ENCODE data around the gene FBXO40. TPM values are rescaled to one million over a fixed set of nuclear protein-coding genes. Genes with fewer than 3 reads are reported as not detected.

FBXO40 gene
- total RNA-seq, 1 experiment from 2014 or later: not detected

GRCh38 chr3:121545574-121546455 lies 47.4 kb upstream of the FBXO40 start, which contains the start of gene POLQ:
POLQ (minus strand) TSS chr3:121545988; CDS start chr3:121545877, 111 bp downstream.
- Histone ChIP-seq H3K27ac (peak within 1 kb of the TSS; percentile 24; the same call in 1 of the 2 replicates), H2AFZ (peak within 1 kb of the TSS; percentile 99), H3F3A (ENCODE audit: insufficient read depth, low read depth) (no peaks in the 10 kb centered on the region), H3K27me3 (ENCODE audit: insufficient read depth, low read depth) (no peaks in the 10 kb centered on the region), H3K4me1 (replicated peaks; ENCODE audit: insufficient read depth) (peaks cover 8% of the 10 kb centered on the region; the same call in 1 of the 2 replicates), H3K9me2 (ENCODE audit: insufficient read depth) (no peaks in the 10 kb centered on the region), H4K20me1 (ENCODE audit: insufficient read depth) (no peaks in the 10 kb centered on the region), H3K9me3 (ENCODE audit: insufficient read depth, low read depth) (no peaks in the 10 kb centered on the region), H3K4me2 (peak within 1 kb of the TSS; percentile 97), H3K4me3 (peak within 1 kb of the TSS; percentile 62), H3K79me2 (ENCODE audit: low read depth) (peaks cover 23% of the 10 kb centered on the region), H3K36me3 (ENCODE audit: low read depth) (no peaks in the 10 kb centered on the region)
- CTCF ChIA-PET: interaction anchor here (0.5 to 0.9 kb wide), 4 partner anchors 204 to 838 kb away, joined by 3 to 8 read pairs (median 4); partner anchors contain the start of genes FAM162A and GOLGB1
- TSS peak; percentile 72 for BruUV-seq (replicated peaks)
- intact Hi-C loops (cut with micrococcal nuclease; ENCODE audit: unreplicated experiment): loop anchor here (1.0 to 10.0 kb wide), 9 partner anchors 449 to 1719 kb away; partner anchors contain the start of genes FAM162A, MIX23, PARP14 and SEMA5B
- TF ChIP-seq EZH2 (IDR thresholded peaks at IDR 0.05; ENCODE audit: low read depth): no peak
- TF ChIP-seq CTCF (conservative IDR thresholded peaks at IDR 0.05): no peak
- POLR2A ChIA-PET (ENCODE audit: unreplicated experiment): interaction anchor here (0.7 kb wide), 1 partner anchor 464 kb away, joined by 6 read pairs; no protein-coding TSS in a partner anchor
- peak; percentile 85 to 88 for DNase-seq

- H3K9me2 ChIP-seq (ENCODE audit: insufficient read depth): no peaks in the 10 kb centered on the region
- H3K79me2 ChIP-seq (ENCODE audit: low read depth): no peaks in the 10 kb centered on the region
- H4K20me1 ChIP-seq (ENCODE audit: insufficient read depth): no peaks in the 10 kb centered on the region
- no peak for DNase-seq
- H3K4me2 ChIP-seq: no peak overlapping the region
- intact Hi-C loops (cut with micrococcal nuclease; ENCODE audit: unreplicated experiment): no loop called here
- no peak overlapping the region for H3K4me3 ChIP-seq
- H3K9me3 ChIP-seq (ENCODE audit: insufficient read depth, low read depth): no peaks in the 10 kb centered on the region
- H3F3A ChIP-seq (ENCODE audit: insufficient read depth, low read depth): no peaks in the 10 kb centered on the region
- POLR2A ChIA-PET (ENCODE audit: unreplicated experiment): no interaction called here
- H2AFZ ChIP-seq: no peak overlapping the region
- TF ChIP-seq CTCF (conservative IDR thresholded peaks at IDR 0.05): no peak
- no peak for TF ChIP-seq EZH2 (IDR thresholded peaks at IDR 0.05; ENCODE audit: low read depth)
- no peak overlapping the region for H3K27ac ChIP-seq
- H3K27me3 ChIP-seq (ENCODE audit: insufficient read depth, low read depth): no peaks in the 10 kb centered on the region
- H3K4me1 ChIP-seq (replicated peaks; ENCODE audit: insufficient read depth): no peaks in the 10 kb centered on the region
- H3K36me3 ChIP-seq (ENCODE audit: low read depth): no peaks in the 10 kb centered on the region
- CTCF ChIA-PET: no interaction called here
- BruUV-seq (replicated peaks): no TSS peak
Measured at GRCh38 chr3:121552379-121552778, 40.8 kb upstream of the FBXO40 start.

- H3K9me3 ChIP-seq (ENCODE audit: insufficient read depth, low read depth): no peaks in the 10 kb centered on the region
- no peaks in the 10 kb centered on the region for H3K4me1 ChIP-seq (replicated peaks; ENCODE audit: insufficient read depth)
- no peak overlapping the region for H3K4me2 ChIP-seq
- no peaks in the 10 kb centered on the region for H3K27me3 ChIP-seq (ENCODE audit: insufficient read depth, low read depth)
- BruUV-seq (replicated peaks): no TSS peak
- intact Hi-C loops (cut with micrococcal nuclease; ENCODE audit: unreplicated experiment): no loop called here
- H3F3A ChIP-seq (ENCODE audit: insufficient read depth, low read depth): no peaks in the 10 kb centered on the region
- H3K79me2 ChIP-seq (ENCODE audit: low read depth): no peaks in the 10 kb centered on the region
- H3K36me3 ChIP-seq (ENCODE audit: low read depth): no peaks in the 10 kb centered on the region
- no peak for TF ChIP-seq EZH2 (IDR thresholded peaks at IDR 0.05; ENCODE audit: low read depth)
- no peak for DNase-seq
- no peak overlapping the region for H3K4me3 ChIP-seq
- POLR2A ChIA-PET (ENCODE audit: unreplicated experiment): no interaction called here
- no peaks in the 10 kb centered on the region for H4K20me1 ChIP-seq (ENCODE audit: insufficient read depth)
- no peak overlapping the region for H3K27ac ChIP-seq
- CTCF ChIA-PET: no interaction called here
- H3K9me2 ChIP-seq (ENCODE audit: insufficient read depth): no peaks in the 10 kb centered on the region
- no peak overlapping the region for H2AFZ ChIP-seq
Measured at GRCh38 chr3:121552797-121553196, 40.4 kb upstream of the FBXO40 start.
